Endothelial cell of umbilical vein (primary cell): Measurements from ENCODE around the gene GPR173.

Experiments
- CTCF ChIP-seq, 2 donors: IDR thresholded peaks; 1 replicate in 1 of 2; 2 replicates in 1 of 2; pipeline ENCODE4 v1.5.1; 2011; ENCODE audit warnings: low read length in 2 of 2, mild to moderate bottlenecking in 2 of 2, moderate library complexity in 2 of 2, control low read depth in 1 of 2, inconsistent platforms in 1 of 2, low read depth in 1 of 2; ENCODE audit not compliant: insufficient read depth in 1 of 2; ENCODE audit errors: extremely low read depth in 1 of 2
- EZH2 ChIP-seq: IDR thresholded peaks from 2 replicates; pipeline ENCODE4 v1.6.1; 2012; ENCODE audit warnings: borderline replicate concordance, low read depth, mild to moderate bottlenecking, moderate library complexity, low read length, inconsistent platforms; ENCODE audit not compliant: severe bottlenecking
- FOS ChIP-seq: IDR thresholded peaks from 2 replicates; pipeline ENCODE4 v1.6.1; 2011; ENCODE audit warnings: mild to moderate bottlenecking, low read length, moderate library complexity, borderline replicate concordance; ENCODE audit not compliant: insufficient read depth
- MAX ChIP-seq: IDR thresholded peaks from 2 replicates; pipeline ENCODE4 v1.6.1; 2011; ENCODE audit not compliant: insufficient read depth, insufficient read length
- MYC ChIP-seq: IDR thresholded peaks from one replicate; pipeline ENCODE4 v1.6.1; 2011; ENCODE audit warnings: mild to moderate bottlenecking, low read depth, low read length
- POLR2A ChIP-seq: IDR thresholded peaks from 2 replicates; pipeline ENCODE4 v1.6.1; 2012; ENCODE audit warnings: low read depth, mild to moderate bottlenecking, control low read depth, low read length
- POLR2AphosphoS5 ChIP-seq: IDR thresholded peaks from 2 replicates; pipeline ENCODE4 v1.6.1; 2012; ENCODE audit warnings: low read depth, mild to moderate bottlenecking, control low read depth, low read length, moderate library complexity; ENCODE audit not compliant: insufficient read depth

DNA sequence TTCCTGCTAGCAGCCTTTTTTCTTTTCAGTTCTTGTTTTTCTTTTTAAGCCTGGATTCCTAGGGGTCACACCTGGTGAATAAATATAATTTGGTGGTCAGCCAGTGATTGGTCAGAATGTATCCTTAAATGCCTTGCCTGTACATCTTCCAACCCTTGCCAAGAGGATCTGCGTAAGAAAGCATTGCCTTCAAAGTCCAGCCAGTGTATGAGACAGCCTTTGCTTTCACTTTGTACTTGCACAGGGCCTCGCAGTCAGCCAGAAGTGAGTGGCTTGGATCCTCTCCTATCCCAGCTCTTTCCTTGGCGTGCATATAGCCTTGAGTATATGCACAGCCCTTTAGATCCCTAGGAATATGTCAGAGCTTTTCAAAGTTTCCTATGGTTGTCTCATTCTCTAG, 67.5 kb downstream of the GPR173 start:
- TF ChIP-seq CTCF (IDR thresholded peaks at IDR 0.05; ENCODE audit: extremely low read depth in 1 of 2, insufficient read depth in 1 of 2, low read depth in 1 of 2, low read length in 2 of 2), result no peak
- TF ChIP-seq EZH2, result no peak
- no peak for TF ChIP-seq POLR2A
- TF ChIP-seq POLR2AphosphoS5, result no peak
- no peak for TF ChIP-seq MAX
- no peak for TF ChIP-seq FOS
- TF ChIP-seq MYC, result no peak
